Esophagus squamous epithelium (tissue), 4 donors: ENCODE measurements around the gene MYH7B.

ENCODE experiments used
- POLR2A ChIP-seq, 4 donors: fragments of 450-650 bp; IDR thresholded peaks; one replicate each; pipeline ENCODE4 v1.6.1; 2017; ENCODE audit warnings: antibody characterized with exemption in 4 of 4, mild to moderate bottlenecking in 4 of 4, moderate library complexity in 3 of 4
- TF ChIP-seq, protein P1 (sequence below), 6 experiments: fragments of 450-650 bp in 4 of 6; fragments of 200-600 bp in 2 of 6; sonication (generic) in 2 of 6; IDR thresholded peaks; one replicate each; pipeline ENCODE4 v1.5.1; 2016 to 2019; ENCODE audit warnings: antibody characterized with exemption in 6 of 6, mild to moderate bottlenecking in 4 of 6, moderate library complexity in 4 of 6

DNA sequence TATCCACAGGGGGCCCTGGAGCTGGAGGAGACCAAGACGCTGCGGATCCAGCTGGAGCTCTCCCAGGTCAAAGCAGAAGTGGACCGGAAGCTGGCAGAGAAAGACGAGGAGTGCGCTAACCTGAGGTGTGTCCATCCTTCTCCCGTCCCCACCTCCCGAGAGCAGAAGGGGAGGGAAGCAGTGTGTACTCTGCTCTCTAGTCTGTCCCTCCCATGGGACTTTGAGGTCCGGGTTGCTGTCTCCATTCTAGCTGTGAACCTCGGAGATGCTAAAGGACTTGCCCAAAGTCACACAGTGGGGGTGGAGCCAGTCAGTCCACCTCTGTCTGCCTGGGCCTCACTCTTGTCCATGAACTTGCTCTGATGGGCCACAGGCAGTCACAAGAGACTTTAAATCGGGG is 44.1 kb downstream of the MYH7B start:
- no peak for TF ChIP-seq POLR2A (IDR thresholded peaks at IDR 0.05)
- TF ChIP-seq, protein P1, sequence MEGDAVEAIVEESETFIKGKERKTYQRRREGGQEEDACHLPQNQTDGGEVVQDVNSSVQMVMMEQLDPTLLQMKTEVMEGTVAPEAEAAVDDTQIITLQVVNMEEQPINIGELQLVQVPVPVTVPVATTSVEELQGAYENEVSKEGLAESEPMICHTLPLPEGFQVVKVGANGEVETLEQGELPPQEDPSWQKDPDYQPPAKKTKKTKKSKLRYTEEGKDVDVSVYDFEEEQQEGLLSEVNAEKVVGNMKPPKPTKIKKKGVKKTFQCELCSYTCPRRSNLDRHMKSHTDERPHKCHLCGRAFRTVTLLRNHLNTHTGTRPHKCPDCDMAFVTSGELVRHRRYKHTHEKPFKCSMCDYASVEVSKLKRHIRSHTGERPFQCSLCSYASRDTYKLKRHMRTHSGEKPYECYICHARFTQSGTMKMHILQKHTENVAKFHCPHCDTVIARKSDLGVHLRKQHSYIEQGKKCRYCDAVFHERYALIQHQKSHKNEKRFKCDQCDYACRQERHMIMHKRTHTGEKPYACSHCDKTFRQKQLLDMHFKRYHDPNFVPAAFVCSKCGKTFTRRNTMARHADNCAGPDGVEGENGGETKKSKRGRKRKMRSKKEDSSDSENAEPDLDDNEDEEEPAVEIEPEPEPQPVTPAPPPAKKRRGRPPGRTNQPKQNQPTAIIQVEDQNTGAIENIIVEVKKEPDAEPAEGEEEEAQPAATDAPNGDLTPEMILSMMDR (IDR thresholded peaks at IDR 0.05): no peak
